C4-2B (cell line): Measurements from ENCODE around the gene GMDS.

Experiments
- H3K27ac ChIP-seq: fragments of 450-650 bp; 2 replicates; pipeline ENCODE4 v1.5.1; 2017
- CTCF ChIP-seq: fragments of 450-650 bp; conservative IDR thresholded peaks from 2 replicates; pipeline ENCODE4 v1.5.1; 2017; ENCODE audit warnings: mild to moderate bottlenecking
- ZFX ChIP-seq: fragments of 450-650 bp; IDR thresholded peaks from 2 replicates; pipeline ENCODE4 v1.6.1; 2017

The GMDS gene

GRCh38 chr6:2266031-2266795 lies 20.8 kb upstream of the GMDS start:
- TF ChIP-seq CTCF, result no peak
- no peak for TF ChIP-seq ZFX
- H3K27ac ChIP-seq, result no peak overlapping the region

GRCh38 chr6:2264932-2265331 lies 19.5 kb upstream of the GMDS start:
- TF ChIP-seq ZFX (no peak), CTCF (no peak)
- H3K27ac ChIP-seq, result no peak overlapping the region

- TF ChIP-seq ZFX (no peak), CTCF (no peak)
- H3K27ac ChIP-seq, result no peak overlapping the region
These were observed 18.5 kb upstream of the GMDS start for GRCh38 chr6:2263896-2264295.

GRCh38 chr6:2259574-2259973 lies 14.2 kb upstream of the GMDS start:
- no peak overlapping the region for H3K27ac ChIP-seq
- TF ChIP-seq ZFX (no peak), CTCF (no peak)

GRCh38 chr6:2259002-2259494 lies 13.6 kb upstream of the GMDS start:
- no peak for TF ChIP-seq CTCF
- TF ChIP-seq ZFX, result no peak
- H3K27ac ChIP-seq, result no peak overlapping the region

GRCh38 chr6:2258112-2258511 lies 12.7 kb upstream of the GMDS start:
- no peak for TF ChIP-seq ZFX
- no peak for TF ChIP-seq CTCF
- H3K27ac ChIP-seq, result no peak overlapping the region

- H3K27ac ChIP-seq, result no peak overlapping the region
- TF ChIP-seq ZFX (no peak), CTCF (no peak)
These were observed 12.0 kb upstream of the GMDS start for GRCh38 chr6:2257363-2257762.
